ENCODE measurements around the gene FAM161A. TPM values are rescaled to one million over a fixed set of nuclear protein-coding genes. Genes with fewer than 3 reads are reported as not detected.
A peak's percentile ranks its signal among the peaks of the same experiment; 100 is the strongest.

Gene FAM161A
- total and polyA plus RNA-seq, 4 donors, result 0.94 to 11.1 (median 3.2) TPM

- Histone ChIP-seq H3K27ac (ENCODE audit: low read depth in 1 of 2, low read length in 1 of 2) (no peak overlapping the region), H3K4me1 (ENCODE audit: control insufficient read depth in 5 of 5, insufficient read depth in 5 of 5, low read length in 5 of 5) (no peaks in the 10 kb centered on the region), H3K9me3 (ENCODE audit: control insufficient read depth in 4 of 4, insufficient read depth in 3 of 4, low read length in 3 of 4) (peaks cover 0 to 4% (median 0%) of the 10 kb centered on the region in 4 donors), H3K9ac (ENCODE audit: insufficient read depth in 1 of 2, low read length in 2 of 2) (no peak overlapping the region), H3K4me3 (no peak overlapping the region), H3K27me3 (ENCODE audit: control insufficient read depth in 3 of 3, insufficient read depth in 3 of 3, low read length in 2 of 3) (peaks cover 0 to 3% (median 0%) of the 10 kb centered on the region in 3 donors), H3K36me3 (ENCODE audit: control insufficient read depth in 4 of 4, insufficient read depth in 4 of 4, low read length in 4 of 4) (no peaks in the 10 kb centered on the region)
- no peak for DNase-seq
- no peak for ATAC-seq (ENCODE audit: insufficient read depth, low FRiP score)
- WGBS, 2 donors, result 92 to 93% methylated on average over 2 of the region's 2 CpGs
- TF ChIP-seq CTCF (IDR thresholded peaks at IDR 0.05; ENCODE audit: control extremely low read depth, extremely low read depth), result no peak
Observed at GRCh38 chr2:61795408-61795807, 58.5 kb downstream of the FAM161A start.

- Histone ChIP-seq H3K27ac (ENCODE audit: low read depth in 1 of 2, low read length in 1 of 2) (no peak overlapping the region), H3K4me1 (ENCODE audit: control insufficient read depth in 5 of 5, insufficient read depth in 5 of 5, low read length in 5 of 5) (no peaks in the 10 kb centered on the region), H3K9me3 (ENCODE audit: control insufficient read depth in 4 of 4, insufficient read depth in 3 of 4, low read length in 3 of 4) (no peaks in the 10 kb centered on the region), H3K4me3 (no peak overlapping the region), H3K36me3 (ENCODE audit: control insufficient read depth in 4 of 4, insufficient read depth in 4 of 4, low read length in 4 of 4) (no peaks in the 10 kb centered on the region), H3K9ac (ENCODE audit: insufficient read depth in 1 of 2, low read length in 2 of 2) (no peak overlapping the region), H3K27me3 (ENCODE audit: control insufficient read depth in 3 of 3, insufficient read depth in 3 of 3, low read length in 2 of 3) (peaks cover 0 to 3% (median 2%) of the 10 kb centered on the region in 3 donors)
- ATAC-seq (ENCODE audit: insufficient read depth, low FRiP score), result peak; percentile 56
- DNase-seq, result peak; percentile 43 to 50 (median 46)
- 17 to 20% methylated on average over 20 of the region's 20 CpGs for WGBS, 2 donors
- peak; percentile 23 for TF ChIP-seq CTCF (IDR thresholded peaks at IDR 0.05; ENCODE audit: control extremely low read depth, extremely low read depth)
Observed at GRCh38 chr2:61793389-61793836, 60.4 kb downstream of the FAM161A start.

- H3K4me3 ChIP-seq, result no peak overlapping the region
- no peaks in the 10 kb centered on the region for H3K4me1 ChIP-seq (ENCODE audit: control insufficient read depth in 5 of 5, insufficient read depth in 5 of 5, low read length in 5 of 5)
- H3K9me3 ChIP-seq (ENCODE audit: control insufficient read depth in 4 of 4, insufficient read depth in 3 of 4, low read length in 3 of 4), result no peaks in the 10 kb centered on the region
- no peak for DNase-seq
- TF ChIP-seq CTCF (IDR thresholded peaks at IDR 0.05; ENCODE audit: control extremely low read depth, extremely low read depth), result no peak
- no peak overlapping the region for H3K9ac ChIP-seq (ENCODE audit: insufficient read depth in 1 of 2, low read length in 2 of 2)
- no peak overlapping the region for H3K27ac ChIP-seq (ENCODE audit: low read depth in 1 of 2, low read length in 1 of 2)
- H3K27me3 ChIP-seq (ENCODE audit: control insufficient read depth in 3 of 3, insufficient read depth in 3 of 3, low read length in 2 of 3), result peaks cover 0 to 3% (median 2%) of the 10 kb centered on the region in 3 donors
- WGBS, 2 donors, result 78 to 86% methylated on average over 4 of the region's 4 CpGs
- no peaks in the 10 kb centered on the region for H3K36me3 ChIP-seq (ENCODE audit: control insufficient read depth in 4 of 4, insufficient read depth in 4 of 4, low read length in 4 of 4)
- ATAC-seq (ENCODE audit: insufficient read depth, low FRiP score), result no peak
Observed at GRCh38 chr2:61792355-61792890, 61.4 kb downstream of the FAM161A start.
